H1 (cell line): ENCODE measurements around the gene SMC3. TPM values are rescaled to one million over a fixed set of nuclear protein-coding genes. Genes with fewer than 3 reads are reported as not detected.

Experiments used
- CTCF ChIA-PET: fragments of 300-600 bp; sonication (Branson Sonifier 250); formaldehyde crosslinking; loops from one replicate; lab custom pipeline; 2021; ENCODE audit not compliant: partially characterized antibody; lab: Charles Lee
- POLR2A ChIA-PET: fragments of 300-600 bp; sonication (Branson Sonifier 250); formaldehyde crosslinking; loops from one replicate; lab custom pipeline; 2021; ENCODE audit warnings: inconsistent platforms; ENCODE audit not compliant: partially characterized antibody; lab: Charles Lee
- DNase-seq, 2 experiments: peaks; one replicate each; pipeline versions ENCODE4 v3.0.0 to v3.0.0-alpha.2; 2010 to 2022; ENCODE audit warnings: low spot score in 2 of 2, low read depth in 1 of 2, mixed read lengths in 1 of 2
- FAIRE-seq: peaks from 2 replicates; lab custom pipeline; 2011; peaks lifted over from hg19 to GRCh38; lab: Jason Lieb, UNC
- H2AFZ ChIP-seq: 2 replicates; pipeline ENCODE4 v1.8.1; 2012; ENCODE audit warnings: low read length, inconsistent platforms
- H2AK5ac ChIP-seq: 2 replicates; pipeline ENCODE4 v1.6.1; 2013; ENCODE audit warnings: low read depth, low read length
- H2BK120ac ChIP-seq: replicated peaks from 2 replicates; pipeline ENCODE3; 2013; ENCODE audit warnings: low read depth, low read length, inconsistent platforms
- H2BK12ac ChIP-seq: 2 replicates; pipeline ENCODE4 v1.6.1; 2013; ENCODE audit warnings: low read depth, low read length
- H2BK15ac ChIP-seq: 2 replicates; pipeline ENCODE4 v1.6.1; 2013; ENCODE audit warnings: low read length
- H2BK20ac ChIP-seq: 2 replicates; pipeline ENCODE4 v1.6.1; 2013; ENCODE audit warnings: low read length
- H2BK5ac ChIP-seq: 2 replicates; pipeline ENCODE4 v1.6.1; 2013; ENCODE audit warnings: low read depth, low read length
- H3K14ac ChIP-seq: 2 replicates; pipeline ENCODE4 v1.6.1; 2013; ENCODE audit warnings: inconsistent platforms; ENCODE audit not compliant: insufficient read length
- H3K18ac ChIP-seq: 2 replicates; pipeline ENCODE4 v1.6.1; 2013; ENCODE audit warnings: low read length; ENCODE audit errors: extremely low read depth
- H3K23ac ChIP-seq: 2 replicates; pipeline ENCODE4 v1.6.1; 2013; ENCODE audit warnings: inconsistent platforms; ENCODE audit not compliant: insufficient read length
- H3K23me2 ChIP-seq: 2 replicates; pipeline ENCODE4 v1.6.1; 2013; ENCODE audit warnings: low read depth, low read length
- H3K27ac ChIP-seq: 2 replicates; pipeline ENCODE4 v1.6.1; 2011; ENCODE audit warnings: low read depth, low read length, inconsistent platforms
- H3K27me3 ChIP-seq, 4 experiments: replicated peaks in 1 of 4; 1 replicate in 1 of 4; 2 replicates in 3 of 4; pipeline versions ENCODE4 v1.6.1 to v1.8.1; 2011 to 2013; ENCODE audit warnings: low read length in 3 of 4, mild to moderate bottlenecking in 3 of 4, inconsistent platforms in 2 of 4, mixed read lengths in 2 of 4, moderate library complexity in 1 of 4; ENCODE audit not compliant: control insufficient read depth in 3 of 4, insufficient read depth in 3 of 4; ENCODE audit errors: extremely low read depth in 1 of 4
- H3K36me3 ChIP-seq, 4 experiments: 2 replicates each; pipeline versions ENCODE4 v1.6.1 to v1.8.1; 2011 to 2013; ENCODE audit warnings: mild to moderate bottlenecking in 4 of 4, low read length in 3 of 4, moderate library complexity in 2 of 4, control low read depth in 1 of 4, inconsistent platforms in 1 of 4; ENCODE audit not compliant: insufficient read depth in 4 of 4, control insufficient read depth in 2 of 4
- H3K4ac ChIP-seq: replicated peaks from 2 replicates; pipeline ENCODE3; 2013; ENCODE audit warnings: low read length, low read depth, mixed read lengths, inconsistent platforms; ENCODE audit not compliant: insufficient read length
- H3K4me1 ChIP-seq, 4 experiments: replicated peaks in 1 of 4; 1 replicate in 1 of 4; 2 replicates in 3 of 4; pipeline versions ENCODE4 v1.6.1 to v1.8.1; 2011 to 2013; ENCODE audit warnings: low read length in 3 of 4, inconsistent platforms in 2 of 4, mixed read lengths in 1 of 4; ENCODE audit not compliant: insufficient read depth in 4 of 4, control insufficient read depth in 3 of 4
- H3K4me2 ChIP-seq, 2 experiments: 2 replicates each; pipeline versions ENCODE4 v1.6.1 to v1.8.1; 2011 to 2013; ENCODE audit warnings: low read depth in 2 of 2, low read length in 2 of 2, control low read depth in 1 of 2, inconsistent platforms in 1 of 2, mild to moderate bottlenecking in 1 of 2; ENCODE audit not compliant: insufficient read depth in 1 of 2
- H3K4me3 ChIP-seq, 4 experiments: fragments of 200-600, 300-600 bp in 1 of 4; sonication (generic), shearing (Covaris generic), sonication (Bioruptor Twin) in 1 of 4; 2 replicates each; pipeline versions ENCODE4 v1.5.1 to v1.8.1; 2011 to 2016; ENCODE audit warnings: low read length in 4 of 4, low read depth in 3 of 4, control low read depth in 2 of 4, inconsistent platforms in 2 of 4, mild to moderate bottlenecking in 2 of 4, mixed read lengths in 1 of 4, moderate library complexity in 1 of 4; ENCODE audit not compliant: insufficient read depth in 2 of 4; ENCODE audit errors: extremely low read depth in 1 of 4
- H3K56ac ChIP-seq: replicated peaks from 2 replicates; pipeline ENCODE3; 2013; ENCODE audit warnings: low read depth, mild to moderate bottlenecking, mixed read lengths, low read length, inconsistent platforms; ENCODE audit not compliant: insufficient read length
- H3K79me1 ChIP-seq: 2 replicates; pipeline ENCODE4 v1.6.1; 2013; ENCODE audit warnings: low read depth, low read length, control low read depth
- H3K79me2 ChIP-seq, 2 experiments: 2 replicates each; pipeline versions ENCODE4 v1.6.1 to v1.8.1; 2012 to 2013; ENCODE audit warnings: low read length in 2 of 2, mild to moderate bottlenecking in 2 of 2, inconsistent platforms in 1 of 2; ENCODE audit not compliant: insufficient read depth in 2 of 2, control insufficient read depth in 1 of 2
- H3K9ac ChIP-seq, 4 experiments: replicated peaks in 1 of 4; 1 replicate in 1 of 4; 2 replicates in 3 of 4; pipeline versions ENCODE4 v1.6.1 to v1.8.1; 2011 to 2013; ENCODE audit warnings: low read depth in 3 of 4, low read length in 3 of 4, control low read depth in 2 of 4, mild to moderate bottlenecking in 2 of 4, moderate library complexity in 2 of 4, inconsistent platforms in 1 of 4; ENCODE audit errors: extremely low read depth in 1 of 4
- H3K9me3 ChIP-seq, 2 experiments: 2 replicates each; pipeline versions ENCODE4 v1.6.1 to v1.8.1; 2012 to 2013; ENCODE audit warnings: mild to moderate bottlenecking in 2 of 2, moderate library complexity in 2 of 2, control low read depth in 1 of 2, inconsistent platforms in 1 of 2, low read depth in 1 of 2, low read length in 1 of 2, mixed read lengths in 1 of 2; ENCODE audit not compliant: insufficient read depth in 2 of 2
- H4K20me1 ChIP-seq, 2 experiments: replicated peaks in 1 of 2; 2 replicates each; pipeline versions ENCODE3 to v1.8.1; 2011 to 2013; ENCODE audit warnings: inconsistent platforms in 2 of 2, low read length in 2 of 2, mild to moderate bottlenecking in 1 of 2; ENCODE audit not compliant: insufficient read depth in 2 of 2, control insufficient read depth in 1 of 2
- H4K5ac ChIP-seq: 2 replicates; pipeline ENCODE4 v1.6.1; 2013; ENCODE audit warnings: low read length, low read depth, mixed read lengths, inconsistent platforms; ENCODE audit not compliant: insufficient read length
- H4K8ac ChIP-seq: 2 replicates; pipeline ENCODE4 v1.8.0; 2013; ENCODE audit warnings: mild to moderate bottlenecking, moderate library complexity, low read length, inconsistent platforms; ENCODE audit not compliant: insufficient read depth; ENCODE audit errors: extremely low read depth
- H4K91ac ChIP-seq: replicated peaks from 2 replicates; pipeline ENCODE3; 2013; ENCODE audit warnings: low read length, mixed read lengths, inconsistent platforms; ENCODE audit not compliant: insufficient read length
- ATF3 ChIP-seq: IDR thresholded peaks from 2 replicates; pipeline ENCODE4 v1.6.1; 2011; ENCODE audit warnings: low read depth, mild to moderate bottlenecking, low read length; ENCODE audit not compliant: insufficient read depth
- CHD1 ChIP-seq: IDR thresholded peaks from 2 replicates; pipeline ENCODE4 v1.6.1; 2012; ENCODE audit warnings: low read depth, low read length, improper control_type of control experiment
- CHD2 ChIP-seq: IDR thresholded peaks from 2 replicates; pipeline ENCODE4 v1.6.1; 2012; ENCODE audit warnings: low read length, improper control_type of control experiment
- EP300 ChIP-seq, 2 experiments: IDR thresholded peaks; 1 replicate in 1 of 2; 2 replicates in 1 of 2; pipeline ENCODE4 v1.6.1; 2011 to 2012; ENCODE audit warnings: low read depth in 2 of 2, low read length in 2 of 2, mild to moderate bottlenecking in 2 of 2, borderline replicate concordance in 1 of 2, inconsistent platforms in 1 of 2, moderate library complexity in 1 of 2
- HDAC6 ChIP-seq: IDR thresholded peaks from one replicate; pipeline ENCODE4 v1.7.1; 2012; ENCODE audit warnings: low read depth, mild to moderate bottlenecking, inconsistent platforms, low read length, moderate library complexity
- KDM4A ChIP-seq: IDR thresholded peaks from one replicate; pipeline ENCODE4 v1.7.1; 2012; ENCODE audit warnings: low read depth, mild to moderate bottlenecking, moderate library complexity, low read length, inconsistent platforms; ENCODE audit not compliant: severe bottlenecking
- SIX5 ChIP-seq: IDR thresholded peaks from 2 replicates; pipeline ENCODE4 v1.6.1; 2011; ENCODE audit warnings: mild to moderate bottlenecking, low read depth, low read length
- SP2 ChIP-seq: IDR thresholded peaks from 2 replicates; pipeline ENCODE4 v1.6.1; 2012; ENCODE audit warnings: mild to moderate bottlenecking, low read length, inconsistent platforms
- TBP ChIP-seq: IDR thresholded peaks from 2 replicates; pipeline ENCODE4 v1.6.1; 2011; ENCODE audit warnings: low read depth, low read length, improper control_type of control experiment
- WGBS, 2 experiments: shearing (Covaris generic) in 1 of 2; methylation state at CpG; one replicate each; pipeline versions ENCODE4 v1.1.6 to v1.1.7; 2013 to 2015; ENCODE audit warnings: low lambda C conversion rate in 2 of 2, mixed read lengths in 2 of 2, inconsistent platforms in 1 of 2, low coverage in 1 of 2, missing lambda C conversion rate in 1 of 2; ENCODE audit not compliant: insufficient replicate concordance in 2 of 2, insufficient coverage in 1 of 2, insufficient read length in 1 of 2; ENCODE audit errors: extremely low coverage in 1 of 2, missing lambda C conversion rate in 1 of 2; 5-methylcytosine and 5-hydroxymethylcytosine counted together
- polyA plus RNA-seq, 7 experiments: library from polyadenylated mRNA; depleted of rRNA in 3 of 7; stranded (reverse) in 5 of 7; unstranded in 2 of 7; fragments of >200 nt in 5 of 7; fragments of 200-250 nt in 2 of 7; gene quantifications; 1 replicate in 5 of 7; 2 replicates in 1 of 7; 4 replicates in 1 of 7; pipeline versions ENCODE4 v1.2.1 to v1.2.3, GENCODE V29; 2011 to 2013; ENCODE audit warnings: missing spikeins in 2 of 7, mixed read lengths in 2 of 7
- total RNA-seq: library from RNA; stranded (reverse); fragmentation: NEBNext Ultra II Directional; extraction: Animal tissue kit (Norgen Biotek cat#: 25700); gene quantifications from 2 replicates; pipeline ENCODE4 v1.2.1, GENCODE V29; 2021
- TF ChIP-seq, protein P1 (sequence below), 3 experiments: IDR thresholded peaks; 1 replicate in 2 of 3; 2 replicates in 1 of 3; pipeline versions ENCODE4 v1.5.1 to v1.6.1; 2011; ENCODE audit warnings: low read length in 3 of 3, mild to moderate bottlenecking in 3 of 3, inconsistent platforms in 2 of 3, low read depth in 1 of 3, moderate library complexity in 1 of 3; ENCODE audit not compliant: insufficient read depth in 1 of 3; ENCODE audit errors: control extremely low read depth in 1 of 3

The SMC3 gene
- total and polyA plus RNA-seq, 2 of the 8 experiments (the other 6 are each of a cell fraction or from before 2014, with no cell fraction given): 12.7 to 93.4 TPM

GRCh38 chr10:110540031-110540430 lies 27.5 kb upstream of the SMC3 start:
- Histone ChIP-seq H4K91ac (no peak overlapping the region), H3K23ac (no peak overlapping the region), H3K4me3 (no peak overlapping the region), H3K14ac (no peak overlapping the region), H3K79me2 (no peaks in the 10 kb centered on the region), H2BK120ac (no peak overlapping the region), H4K5ac (no peak overlapping the region), H3K27ac (no peak overlapping the region), H4K8ac (no peak overlapping the region), H2BK12ac (no peak overlapping the region), H3K4me2 (no peak overlapping the region), H3K9me3 (no peaks in the 10 kb centered on the region), H2BK5ac (no peak overlapping the region), H3K4ac (no peak overlapping the region), H2AK5ac (no peak overlapping the region), H3K27me3 (no peaks in the 10 kb centered on the region), H4K20me1 (no peaks in the 10 kb centered on the region), H3K79me1 (no peaks in the 10 kb centered on the region), H2BK15ac (no peak overlapping the region), H3K4me1 (no peaks in the 10 kb centered on the region), H2BK20ac (no peak overlapping the region), H3K18ac (no peak overlapping the region), H3K23me2 (no peaks in the 10 kb centered on the region; the same call in 1 of the 2 replicates), H3K56ac (no peak overlapping the region), H3K36me3 (no peaks in the 10 kb centered on the region), H3K9ac (no peak overlapping the region), H2AFZ (no peak overlapping the region)
- 90% methylated on average over 1 of the region's 1 CpG; no CpG with 5 or more reads in 1 of the 2 experiments for WGBS, 2 experiments
- DNase-seq (no peak), FAIRE-seq (no peak)
- ChIA-PET POLR2A (interaction anchor here (0.7 to 0.9 kb wide), 2 partner anchors 211 to 216 kb away, joined by 3 read pairs; no protein-coding TSS in a partner anchor), CTCF (interaction anchor here (0.8 to 2.7 kb wide), 8 partner anchors 9 to 234 kb away, joined by 3 to 13 read pairs (median 6); no protein-coding TSS in a partner anchor)
- no peak for TF ChIP-seq ATF3
- no peak for TF ChIP-seq KDM4A
- no peak for TF ChIP-seq CHD1
- no peak for TF ChIP-seq CHD2
- TF ChIP-seq SP2: no peak
- no peak for TF ChIP-seq TBP
- TF ChIP-seq HDAC6: no peak
- no peak for TF ChIP-seq EP300 (IDR thresholded peaks at IDR 0.05; ENCODE audit: borderline replicate concordance in 1 of 2, low read depth in 2 of 2, low read length in 2 of 2)
- no peak for TF ChIP-seq SIX5
- TF ChIP-seq, protein P1, sequence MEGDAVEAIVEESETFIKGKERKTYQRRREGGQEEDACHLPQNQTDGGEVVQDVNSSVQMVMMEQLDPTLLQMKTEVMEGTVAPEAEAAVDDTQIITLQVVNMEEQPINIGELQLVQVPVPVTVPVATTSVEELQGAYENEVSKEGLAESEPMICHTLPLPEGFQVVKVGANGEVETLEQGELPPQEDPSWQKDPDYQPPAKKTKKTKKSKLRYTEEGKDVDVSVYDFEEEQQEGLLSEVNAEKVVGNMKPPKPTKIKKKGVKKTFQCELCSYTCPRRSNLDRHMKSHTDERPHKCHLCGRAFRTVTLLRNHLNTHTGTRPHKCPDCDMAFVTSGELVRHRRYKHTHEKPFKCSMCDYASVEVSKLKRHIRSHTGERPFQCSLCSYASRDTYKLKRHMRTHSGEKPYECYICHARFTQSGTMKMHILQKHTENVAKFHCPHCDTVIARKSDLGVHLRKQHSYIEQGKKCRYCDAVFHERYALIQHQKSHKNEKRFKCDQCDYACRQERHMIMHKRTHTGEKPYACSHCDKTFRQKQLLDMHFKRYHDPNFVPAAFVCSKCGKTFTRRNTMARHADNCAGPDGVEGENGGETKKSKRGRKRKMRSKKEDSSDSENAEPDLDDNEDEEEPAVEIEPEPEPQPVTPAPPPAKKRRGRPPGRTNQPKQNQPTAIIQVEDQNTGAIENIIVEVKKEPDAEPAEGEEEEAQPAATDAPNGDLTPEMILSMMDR (IDR thresholded peaks at IDR 0.05; ENCODE audit: control extremely low read depth in 1 of 3, insufficient read depth in 1 of 3, low read depth in 1 of 3, low read length in 3 of 3): no peak
